Femur (tissue), 1 donor: ENCODE data around the gene ABT1.
A peak's percentile ranks its signal among the peaks of the same experiment; 100 is the strongest.

Experiments used
- DNase-seq: peaks from one replicate; pipeline ENCODE4 v3.0.0-alpha.2; 2017

The ABT1 gene

GRCh38 chr6:26575494-26575939 is 21.2 kb upstream of the ABT1 start:
- no peak for DNase-seq

GRCh38 chr6:26576407-26576843 is 20.3 kb upstream of the ABT1 start:
- no peak for DNase-seq

DNA sequence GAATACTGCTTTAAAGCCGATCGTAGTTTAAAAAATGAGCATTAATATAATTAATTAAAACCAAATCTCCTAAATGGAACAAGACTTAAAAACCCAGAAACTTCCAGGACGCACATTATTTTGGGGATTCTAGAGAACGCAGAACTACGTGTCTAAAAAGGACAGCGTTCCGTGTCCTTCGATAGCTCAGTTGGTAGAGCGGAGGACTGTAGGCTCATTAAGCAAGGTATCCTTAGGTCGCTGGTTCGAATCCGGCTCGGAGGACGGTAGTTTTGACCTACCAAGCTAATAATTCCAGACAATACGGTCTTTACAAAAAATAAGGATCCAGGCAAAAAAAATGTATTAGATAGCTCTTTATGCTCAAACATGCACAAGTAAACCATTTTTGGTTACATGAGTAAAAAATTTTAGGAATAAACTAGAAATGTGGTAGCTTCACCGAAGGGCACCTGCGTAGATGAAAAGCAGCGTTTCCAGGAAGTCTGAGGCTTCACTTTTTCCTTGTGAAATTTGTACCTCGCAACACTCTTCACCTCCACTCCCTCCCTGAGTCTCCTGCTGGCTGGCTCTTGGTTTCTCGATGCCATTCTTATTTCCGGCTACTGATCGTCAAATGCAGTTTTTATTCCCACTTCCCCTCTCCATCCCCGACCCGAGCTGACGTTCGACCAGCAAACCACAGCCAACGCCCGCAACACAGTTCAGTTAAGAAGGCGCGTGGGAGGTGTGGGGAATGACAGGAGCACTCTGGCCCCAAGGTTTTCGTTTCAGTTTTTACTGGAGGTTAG is 19.6 kb upstream of the ABT1 start:
- no peak for DNase-seq

- DNase-seq, result no peak
Observed at GRCh38 chr6:26577720-26578072, 19.1 kb upstream of the ABT1 start.

DNA sequence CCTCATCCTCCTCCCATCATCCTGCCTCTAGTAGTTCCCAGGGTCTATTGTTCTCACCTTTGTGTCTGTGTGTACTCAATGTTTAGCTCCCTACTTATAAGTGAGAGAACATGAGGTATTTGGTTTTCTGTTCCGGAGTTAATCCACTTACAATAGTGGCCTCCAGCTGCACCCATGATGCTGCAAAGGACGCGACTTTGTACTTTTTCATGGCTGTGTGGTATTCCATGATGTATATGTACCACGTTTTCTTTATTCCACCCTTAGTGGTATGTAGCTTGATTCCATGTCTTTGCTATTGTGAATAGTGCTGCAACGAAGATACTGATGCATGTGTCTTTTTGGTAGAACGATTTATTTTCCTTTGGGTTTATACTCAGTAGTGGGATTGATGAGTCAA is 18.5 kb upstream of the ABT1 start:
- no peak for DNase-seq

DNA sequence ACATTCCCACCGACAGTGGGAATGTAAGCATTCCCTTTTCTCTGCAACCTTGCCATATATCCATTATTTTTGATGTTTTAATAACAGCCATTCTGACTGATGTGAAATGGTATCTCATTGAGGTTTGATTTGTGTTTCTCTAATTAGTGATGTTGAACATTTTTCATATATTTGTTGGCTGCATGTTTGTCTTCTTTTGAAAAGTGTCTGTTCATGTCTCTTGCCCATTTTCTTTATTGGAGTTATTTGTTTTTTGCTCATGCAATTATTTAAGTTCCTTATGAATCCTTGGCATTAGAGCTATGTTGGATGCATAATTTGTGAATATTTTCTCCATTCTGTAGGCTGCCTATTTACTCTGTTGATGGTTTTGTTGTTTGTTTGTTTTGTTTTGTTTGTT is 18.0 kb upstream of the ABT1 start:
- no peak for DNase-seq

DNA sequence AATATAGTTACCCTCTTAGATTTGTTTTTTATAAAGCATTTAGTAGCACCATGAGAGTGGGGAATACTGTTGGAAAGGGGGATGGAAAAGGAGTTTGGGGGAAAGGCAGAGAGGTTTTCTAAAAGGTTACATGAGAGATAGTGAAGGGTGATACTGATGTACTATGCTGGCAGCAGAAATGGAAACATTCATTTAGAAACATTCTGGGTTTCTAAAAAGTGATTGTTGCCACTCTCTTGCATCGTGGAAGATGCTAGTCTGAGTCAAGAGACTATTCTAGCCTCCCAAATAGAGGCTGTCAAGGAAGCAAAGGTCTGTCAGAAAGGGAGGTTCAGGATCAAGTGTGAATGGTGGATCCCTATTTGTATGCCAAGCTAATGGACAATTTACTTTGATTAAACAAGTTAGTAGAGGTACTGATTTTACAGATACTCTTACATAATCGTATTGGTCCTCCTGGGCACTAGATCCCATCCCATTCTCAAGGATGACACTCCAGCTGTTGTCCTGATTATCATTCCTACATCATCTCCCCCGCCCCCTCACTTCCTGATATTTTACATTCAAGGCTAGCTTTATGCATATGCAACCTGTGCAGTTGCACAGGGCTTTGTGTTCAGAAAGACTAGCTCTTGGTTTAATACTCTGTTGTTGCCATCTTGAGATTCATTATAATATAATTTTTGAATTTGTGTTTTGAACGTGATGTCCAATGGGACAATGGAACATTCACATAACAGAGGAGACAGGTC is 15.4 kb upstream of the ABT1 start:
- DNase-seq, result no peak

DNA sequence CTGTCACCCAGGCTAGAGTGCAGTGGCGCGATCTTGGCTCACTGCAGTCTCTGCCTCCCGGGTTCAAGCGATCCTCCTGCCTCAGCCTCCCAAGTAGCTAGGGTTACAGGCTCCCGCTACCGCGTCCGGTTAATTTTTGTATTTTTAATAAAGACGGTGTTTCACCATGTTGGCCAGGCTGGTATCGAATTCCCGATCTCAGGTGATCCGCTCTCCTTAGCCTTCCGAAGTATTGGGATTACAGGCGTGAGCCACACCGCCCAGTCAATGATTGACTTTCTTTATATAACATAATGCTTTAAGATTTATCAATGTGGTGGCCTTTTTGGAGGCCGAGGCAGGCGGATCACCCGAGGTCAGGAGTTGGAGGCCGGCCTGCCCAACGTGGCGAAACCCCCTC is 7.8 kb upstream of the ABT1 start:
- no peak for DNase-seq

- no peak for DNase-seq
Observed at GRCh38 chr6:26592649-26593048, 4.1 kb upstream of the ABT1 start.

DNA sequence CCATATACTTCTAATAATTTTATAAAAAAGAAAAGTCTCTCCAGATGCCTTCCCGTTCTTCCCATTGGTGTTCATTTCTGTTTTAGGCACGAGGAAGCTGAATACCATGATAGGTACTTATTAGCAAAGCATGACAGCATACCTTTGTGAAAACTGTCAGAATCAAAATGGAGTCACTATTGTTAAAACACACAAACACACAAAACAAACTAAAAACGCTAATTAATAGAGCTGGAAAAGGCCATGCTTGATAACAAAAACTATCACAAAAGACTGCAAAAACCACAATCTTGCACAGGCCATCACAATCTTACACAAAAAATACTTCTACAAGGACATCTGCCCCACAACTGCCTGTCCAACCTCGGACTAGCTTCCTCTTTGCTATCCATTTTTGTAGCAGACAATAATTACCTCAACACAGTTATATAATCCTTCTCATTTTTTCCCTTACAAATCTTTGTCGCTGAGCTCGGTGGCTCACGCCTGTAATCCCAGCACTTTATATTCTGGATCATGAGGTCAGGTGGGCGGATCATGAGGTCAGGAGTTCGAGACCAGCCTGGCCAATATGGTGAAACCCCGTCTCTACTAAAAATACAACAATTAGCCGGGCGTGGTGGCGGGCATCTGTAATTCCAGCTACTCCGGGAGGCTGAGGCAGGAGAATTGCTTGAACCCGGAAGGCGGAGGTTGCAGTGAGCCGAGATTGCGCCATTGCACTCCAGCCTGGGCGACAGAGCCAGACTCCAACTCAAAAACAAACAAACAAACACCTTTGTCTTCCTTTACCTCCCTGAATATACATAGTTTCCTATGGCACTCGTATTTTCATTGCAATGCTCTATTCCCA is 3.2 kb upstream of the ABT1 start:
- no peak for DNase-seq

GRCh38 chr6:26594131-26594498 is 2.6 kb upstream of the ABT1 start:
- no peak for DNase-seq

DNA sequence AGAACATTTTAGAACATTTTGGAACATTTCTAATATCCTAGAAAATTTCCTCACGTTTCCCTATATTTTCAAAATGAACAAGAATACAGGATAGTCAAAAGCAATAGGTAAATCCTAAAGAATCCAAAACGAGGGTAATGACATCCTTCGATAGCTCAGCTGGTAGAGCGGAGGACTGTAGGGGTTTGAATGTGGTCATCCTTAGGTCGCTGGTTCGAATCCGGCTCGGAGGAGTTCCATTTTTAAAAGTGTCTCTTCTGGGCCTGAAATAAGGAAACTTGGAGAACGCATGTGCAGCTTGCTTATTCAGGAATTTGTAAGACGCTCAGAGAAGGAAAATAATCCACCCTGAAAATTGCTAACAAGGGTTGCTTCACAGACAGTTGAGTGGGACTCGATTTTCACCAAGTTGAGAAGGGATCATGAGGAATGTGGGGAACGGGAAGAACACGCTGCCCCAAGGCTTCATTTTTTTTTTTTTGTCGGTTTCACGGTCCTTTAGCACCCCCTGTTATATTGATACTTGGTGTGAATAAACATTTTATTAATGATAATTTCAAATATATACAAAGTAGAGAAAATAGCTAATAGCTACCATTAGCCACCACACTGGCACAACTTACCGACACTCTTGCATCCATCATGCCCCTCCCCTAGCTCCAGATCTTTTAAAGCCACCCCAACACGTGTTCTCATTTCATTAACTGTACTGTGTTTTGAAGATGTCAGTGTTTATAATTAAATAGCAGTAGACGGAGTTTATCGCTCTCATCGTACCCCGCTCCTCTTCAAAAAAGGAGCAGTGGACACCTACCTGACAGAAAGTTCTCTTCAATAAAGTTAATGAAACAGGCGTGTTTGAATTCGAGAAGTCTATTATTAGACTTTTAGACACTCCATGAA is 1.8 kb upstream of the ABT1 start:
- DNase-seq, result no peak

- peak; percentile 93 for DNase-seq
Observed at GRCh38 chr6:26595669-26596269, 984 bp upstream of the ABT1 start.

- no peak for DNase-seq
Observed at GRCh38 chr6:26597389-26597766, 625 bp downstream of the ABT1 start.

DNA sequence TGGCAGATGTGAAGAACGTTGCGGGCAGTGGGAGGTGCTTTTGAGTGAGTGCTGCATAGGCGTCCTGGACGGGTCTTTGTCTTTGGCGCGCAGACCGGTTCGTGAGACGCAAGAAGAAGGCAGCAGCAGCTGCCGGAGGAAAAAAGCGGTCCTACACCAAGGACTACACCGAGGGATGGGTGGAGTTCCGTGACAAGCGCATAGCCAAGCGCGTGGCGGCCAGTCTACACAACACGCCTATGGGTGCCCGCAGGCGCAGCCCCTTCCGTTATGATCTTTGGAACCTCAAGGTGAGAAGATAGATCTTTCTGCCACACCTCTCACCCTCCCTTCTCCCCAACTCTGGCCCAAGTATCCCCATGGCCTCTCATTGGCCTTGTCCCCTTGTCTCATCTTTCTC is 1.1 kb downstream of the ABT1 start:
- no peak for DNase-seq

- peak; percentile 33 for DNase-seq
Observed at GRCh38 chr6:26598267-26598666, 1.5 kb downstream of the ABT1 start.

- no peak for DNase-seq
Observed at GRCh38 chr6:26599134-26599533, 2.4 kb downstream of the ABT1 start.

DNA sequence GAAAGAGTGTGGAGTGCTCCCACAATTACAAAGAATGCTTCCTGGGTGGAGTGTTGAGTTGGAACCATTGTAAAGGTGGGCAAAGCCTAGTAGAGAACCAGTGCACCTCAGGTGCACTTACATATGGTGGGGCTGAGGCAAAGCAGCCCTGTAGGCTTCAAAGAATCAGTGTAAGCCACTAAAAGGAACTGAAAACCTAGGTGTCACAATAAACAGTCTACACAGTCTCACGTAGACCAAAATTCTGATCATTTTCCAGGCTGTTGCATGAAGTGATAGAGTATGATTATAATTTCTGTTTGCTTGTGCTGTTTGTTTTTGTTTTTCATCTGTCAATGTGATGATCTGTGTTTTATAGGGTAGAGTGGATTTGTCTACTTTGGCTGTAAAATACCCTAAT is 2.8 kb downstream of the ABT1 start:
- DNase-seq, result no peak

- no peak for DNase-seq
Observed at GRCh38 chr6:26600759-26601158, 4.0 kb downstream of the ABT1 start.

GRCh38 chr6:26602262-26602661 is 5.5 kb downstream of the ABT1 start:
- no peak for DNase-seq

DNA sequence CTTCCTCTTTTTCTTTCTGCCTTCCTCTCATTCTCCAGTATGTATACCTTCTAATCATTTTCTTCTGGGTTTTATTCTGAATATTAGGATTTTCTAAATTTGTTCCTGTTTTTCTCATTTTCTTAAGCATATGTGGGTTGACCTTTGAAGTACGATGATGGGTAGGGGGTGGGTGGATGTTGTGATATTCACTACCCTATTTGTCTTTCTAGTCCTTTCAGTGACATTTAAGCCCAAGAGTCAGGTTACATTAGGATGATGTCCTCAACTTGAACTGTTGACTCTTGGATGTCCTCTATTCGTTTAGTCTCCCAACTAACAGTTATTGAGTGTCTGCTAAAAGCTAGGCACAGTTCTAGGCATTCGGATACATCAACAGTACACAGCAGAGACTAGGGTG is 7.3 kb downstream of the ABT1 start:
- DNase-seq, result no peak

GRCh38 chr6:26604797-26605196 is 8.0 kb downstream of the ABT1 start:
- DNase-seq, result no peak
